Spleen (tissue), 11 donors: Measurements from ENCODE around the gene PLVAP. TPM values are rescaled to one million over a fixed set of nuclear protein-coding genes. Genes with fewer than 3 reads are reported as not detected.

ENCODE experiments used
- DNase-seq: peaks from one replicate; pipeline ENCODE4 v3.0.0-alpha.2; 2020
- H3K27ac ChIP-seq, 8 donors: fragments of 200-600 bp; sonication (generic) in 7 of 8; 1 replicate in 4 of 8; 2 replicates in 4 of 8; pipeline versions ENCODE4 v1.5.0 to v1.8.0; 2016 to 2021; ENCODE audit warnings: inconsistent platforms in 4 of 8, mild to moderate bottlenecking in 4 of 8, moderate library complexity in 1 of 8
- H3K27me3 ChIP-seq, 7 donors: fragments of 200-600 bp; sonication (generic) in 6 of 7; replicated peaks in 1 of 7; 1 replicate in 4 of 7; 2 replicates in 3 of 7; pipeline versions ENCODE4 v1.5.0 to v1.8.0; 2016 to 2021; ENCODE audit warnings: inconsistent platforms in 3 of 7, mild to moderate bottlenecking in 1 of 7
- H3K36me3 ChIP-seq, 6 donors: fragments of 200-600 bp; sonication (generic) in 5 of 6; 1 replicate in 4 of 6; 2 replicates in 2 of 6; pipeline versions ENCODE4 v1.5.0 to v1.8.0; 2016 to 2021; ENCODE audit warnings: inconsistent platforms in 2 of 6
- H3K4me1 ChIP-seq, 6 donors: fragments of 200-600 bp; sonication (generic) in 5 of 6; 1 replicate in 3 of 6; 2 replicates in 3 of 6; pipeline versions ENCODE4 v1.5.0 to v1.8.0; 2016 to 2021; ENCODE audit warnings: inconsistent platforms in 3 of 6
- H3K4me3 ChIP-seq, 8 donors: fragments of 200-600 bp; sonication (generic) in 7 of 8; 1 replicate in 4 of 8; 2 replicates in 4 of 8; pipeline versions ENCODE4 v1.5.0 to v1.8.0; 2016 to 2021; ENCODE audit warnings: inconsistent platforms in 4 of 8, mild to moderate bottlenecking in 4 of 8, moderate library complexity in 2 of 8
- H3K9me3 ChIP-seq, 8 donors: fragments of 200-600 bp; sonication (generic) in 7 of 8; 1 replicate in 4 of 8; 2 replicates in 4 of 8; pipeline versions ENCODE4 v1.5.0 to v1.8.0; 2016 to 2021; ENCODE audit warnings: inconsistent platforms in 4 of 8
- POLR2A ChIP-seq, 3 donors: fragments of 450-650 bp; IDR thresholded peaks; one replicate each; pipeline ENCODE4 v1.5.1; 2017; ENCODE audit warnings: antibody characterized with exemption in 3 of 3, mild to moderate bottlenecking in 1 of 3
- POLR2AphosphoS5 ChIP-seq, 3 donors: sonication (generic); formaldehyde crosslinking; IDR thresholded peaks; one replicate each; pipeline ENCODE4 v1.5.1; 2017; ENCODE audit warnings: antibody characterized with exemption in 3 of 3
- WGBS, 5 donors: extraction: QIAGEN DNeasy Blood & Tissue Kit in 3 of 5; methylation state at CpG; one replicate each; pipeline versions ENCODE4 v1.1.5 to v1.1.7; 2013 to 2018; 5-methylcytosine and 5-hydroxymethylcytosine counted together
- intact Hi-C: fragments of 100-400 bp; cut with DNase I; formaldehyde crosslinking; loops from one replicate; pipeline ENCODE4 v1.15.0; 2023; ENCODE audit warnings: low total_unique reads
- polyA plus RNA-seq, 3 donors: library from polyadenylated mRNA; stranded (reverse); fragments of 200-250 nt; gene quantifications; one replicate each; pipeline ENCODE4 v1.2.1, GENCODE V29; 2013
- total RNA-seq, 7 donors: library from RNA; depleted of rRNA in 3 of 7; stranded (reverse); fragments of >200 nt in 3 of 7; fragmentation: NEBNext Ultra II Directional in 4 of 7; extraction: Animal tissue kit (Norgen Biotek cat#: 25700) in 4 of 7; gene quantifications; one replicate each; pipeline versions ENCODE4 v1.1.0 to v1.2.1, GENCODE V29; 2016 to 2021
- TF ChIP-seq, protein P1 (sequence below), 11 experiments: fragments of 200-600 bp in 7 of 11; fragments of 450-650 bp in 4 of 11; sonication (generic) in 4 of 11; IDR thresholded peaks in 8 of 11; conservative IDR thresholded peaks in 3 of 11; 1 replicate in 7 of 11; 2 replicates in 4 of 11; pipeline versions ENCODE4 v1.4.0 to v1.8.0; 2016 to 2021; ENCODE audit warnings: antibody characterized with exemption in 11 of 11, inconsistent platforms in 4 of 11, mild to moderate bottlenecking in 1 of 11
- donor health status: healthy with polysubstance abuse.
- donor health status: DM: no; HTN: no; CAD: no; lungs with moderate emphysema.
- donor health status: DM: no; HTN: no; CAD: no.
- donor health status: Bipolar disorder and iron deficiency.
- donor health status: healthy.
- donor health status: DM: no; HTN: no; CAD: no.
- donor health status: DM: yes; HTN: yes; CAD: no.

Gene PLVAP
- total and polyA plus RNA-seq, 10 donors: 26.6 to 555 (median 266) TPM

DNA sequence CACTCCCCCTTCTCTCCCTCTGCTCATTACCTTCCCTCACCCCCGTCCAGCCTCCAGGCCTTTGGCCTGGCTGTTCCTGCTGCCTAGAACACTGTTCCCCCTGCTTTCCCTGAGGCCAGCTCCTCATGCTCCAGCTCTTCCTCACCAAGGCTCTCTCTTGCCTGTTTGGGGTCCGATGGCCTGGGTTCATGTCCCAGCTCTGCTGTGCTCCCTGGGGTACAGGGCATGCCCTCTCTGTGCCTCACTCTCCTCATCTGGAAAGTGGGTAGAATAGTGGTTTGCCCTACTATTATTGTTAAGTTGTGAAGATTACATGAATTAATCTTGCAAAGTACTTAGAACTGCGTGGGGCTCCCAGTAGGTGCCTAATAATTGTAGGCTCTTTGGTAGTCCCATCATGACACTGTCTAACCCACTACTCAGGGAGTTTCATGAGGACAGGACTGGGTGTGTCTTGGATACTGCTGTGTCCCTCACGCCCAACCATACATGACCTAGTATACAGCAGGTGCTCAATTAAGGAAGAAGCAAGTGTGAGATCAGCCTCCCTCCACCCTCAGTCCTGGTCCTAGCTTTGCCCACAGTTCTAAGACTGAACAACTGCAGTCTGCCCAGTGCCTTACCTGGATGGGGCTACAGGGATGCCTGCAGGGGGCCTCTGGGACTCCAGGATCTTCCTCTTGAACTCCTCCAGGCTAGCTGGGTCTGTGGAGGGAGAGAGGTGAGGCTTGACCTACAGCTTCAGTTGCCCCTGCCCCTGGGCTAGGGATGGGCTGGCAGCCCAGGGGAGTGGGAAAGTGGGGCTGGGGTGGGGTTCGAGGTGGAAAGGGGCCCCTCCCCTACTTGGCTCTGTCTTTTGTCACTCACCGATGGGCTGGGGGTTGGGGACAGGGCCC lies 17.0 kb downstream of the PLVAP start:
- H3K4me3 ChIP-seq: no peak overlapping the region
- TF ChIP-seq POLR2A (IDR thresholded peaks at IDR 0.05) (no peak), POLR2AphosphoS5 (IDR thresholded peaks at IDR 0.05) (no peak)
- TF ChIP-seq, protein P1, sequence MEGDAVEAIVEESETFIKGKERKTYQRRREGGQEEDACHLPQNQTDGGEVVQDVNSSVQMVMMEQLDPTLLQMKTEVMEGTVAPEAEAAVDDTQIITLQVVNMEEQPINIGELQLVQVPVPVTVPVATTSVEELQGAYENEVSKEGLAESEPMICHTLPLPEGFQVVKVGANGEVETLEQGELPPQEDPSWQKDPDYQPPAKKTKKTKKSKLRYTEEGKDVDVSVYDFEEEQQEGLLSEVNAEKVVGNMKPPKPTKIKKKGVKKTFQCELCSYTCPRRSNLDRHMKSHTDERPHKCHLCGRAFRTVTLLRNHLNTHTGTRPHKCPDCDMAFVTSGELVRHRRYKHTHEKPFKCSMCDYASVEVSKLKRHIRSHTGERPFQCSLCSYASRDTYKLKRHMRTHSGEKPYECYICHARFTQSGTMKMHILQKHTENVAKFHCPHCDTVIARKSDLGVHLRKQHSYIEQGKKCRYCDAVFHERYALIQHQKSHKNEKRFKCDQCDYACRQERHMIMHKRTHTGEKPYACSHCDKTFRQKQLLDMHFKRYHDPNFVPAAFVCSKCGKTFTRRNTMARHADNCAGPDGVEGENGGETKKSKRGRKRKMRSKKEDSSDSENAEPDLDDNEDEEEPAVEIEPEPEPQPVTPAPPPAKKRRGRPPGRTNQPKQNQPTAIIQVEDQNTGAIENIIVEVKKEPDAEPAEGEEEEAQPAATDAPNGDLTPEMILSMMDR (IDR thresholded peaks at IDR 0.05 in 8 of 11, conservative IDR thresholded peaks at IDR 0.05 in 3 of 11): no peak
- WGBS, 5 donors: 81 to 87% (median 83%) methylated on average over 5 to 6 of the region's 6 CpGs
- peaks cover 0 to 53% (median under 1%) of the 10 kb centered on the region in 6 donors for H3K36me3 ChIP-seq
- H3K9me3 ChIP-seq: no peaks in the 10 kb centered on the region
- intact Hi-C loops: no loop called here
- H3K27me3 ChIP-seq: peaks cover 0 to 3% (median 0%) of the 10 kb centered on the region in 7 donors
- peak overlapping the region in 4 of 8 donors; percentile 5 to 71 (median 59) for H3K27ac ChIP-seq
- DNase-seq: no peak
- H3K4me1 ChIP-seq: peaks cover 0 to 47% (median 17%) of the 10 kb centered on the region in 6 donors

DNA sequence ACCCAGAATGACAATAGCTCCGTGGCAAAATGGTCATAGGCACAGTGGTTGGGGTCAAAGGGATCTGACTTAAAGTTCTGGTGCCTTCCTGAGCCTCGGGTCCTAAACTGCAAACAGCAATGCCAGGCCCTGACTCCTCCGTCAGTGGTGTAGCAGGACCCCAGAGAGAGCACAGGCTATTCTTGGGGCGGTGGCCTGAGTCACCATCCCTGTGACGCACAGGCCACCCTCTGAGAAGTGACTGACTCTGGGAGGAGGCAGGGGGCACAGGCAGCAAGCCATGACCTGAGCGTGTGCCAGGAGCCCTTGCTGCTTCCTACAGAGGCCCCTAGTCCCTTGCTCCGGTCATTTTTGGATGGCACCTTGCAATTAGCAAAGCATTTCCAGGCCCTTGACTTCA lies 18.7 kb downstream of the PLVAP start:
- TF ChIP-seq POLR2AphosphoS5 (IDR thresholded peaks at IDR 0.05) (peak; percentile 61 to 79 (median 61)), POLR2A (IDR thresholded peaks at IDR 0.05) (no peak)
- TF ChIP-seq, protein P1 (IDR thresholded peaks at IDR 0.05 in 8 of 11, conservative IDR thresholded peaks at IDR 0.05 in 3 of 11): no peak
- no peaks in the 10 kb centered on the region for H3K9me3 ChIP-seq
- peaks cover 3 to 45% (median 21%) of the 10 kb centered on the region in 6 donors for H3K4me1 ChIP-seq
- H3K4me3 ChIP-seq: no peak overlapping the region
- no peaks in the 10 kb centered on the region for H3K27me3 ChIP-seq
- H3K36me3 ChIP-seq: peaks cover 0 to 44% (median 0%) of the 10 kb centered on the region in 6 donors
- H3K27ac ChIP-seq: peak overlapping the region in 6 of 8 donors; percentile 33 to 71 (median 54)
- WGBS, 5 donors: 64 to 78% (median 70%) methylated on average over 7 of the region's 7 CpGs
- peak; percentile 78 for DNase-seq
- intact Hi-C loops: no loop called here

DNA sequence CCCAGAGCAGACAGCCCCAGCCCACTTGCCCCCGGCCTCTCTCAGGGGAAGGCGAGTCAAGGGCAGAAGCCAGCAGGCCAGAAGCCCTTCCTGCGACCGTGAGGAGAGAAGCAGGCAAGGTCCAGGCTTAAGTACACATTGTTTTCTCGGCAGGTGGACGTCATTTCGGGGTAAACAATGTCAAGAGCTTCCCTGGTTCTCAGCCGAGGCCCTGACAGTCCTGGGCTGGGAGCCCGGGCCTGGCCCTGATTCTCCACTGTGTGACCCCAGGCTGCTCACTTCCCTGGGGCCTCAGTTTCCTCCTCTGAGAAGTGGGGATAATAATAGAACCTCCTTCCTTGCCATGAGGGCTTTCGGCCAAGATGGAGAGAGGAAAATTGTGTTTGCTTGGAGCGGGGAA lies 19.4 kb downstream of the PLVAP start:
- Histone ChIP-seq H3K4me1 (peaks cover 3 to 52% (median 27%) of the 10 kb centered on the region in 6 donors), H3K27me3 (peaks cover 0 to 7% (median 0%) of the 10 kb centered on the region in 7 donors), H3K36me3 (peaks cover 0 to 44% (median 0%) of the 10 kb centered on the region in 6 donors), H3K9me3 (no peaks in the 10 kb centered on the region), H3K4me3 (no peak overlapping the region), H3K27ac (peak overlapping the region in 5 of 8 donors; percentile 33 to 71 (median 55))
- peak; percentile 76 for DNase-seq
- TF ChIP-seq, protein P1 (IDR thresholded peaks at IDR 0.05 in 8 of 11, conservative IDR thresholded peaks at IDR 0.05 in 3 of 11): no peak
- TF ChIP-seq POLR2AphosphoS5 (IDR thresholded peaks at IDR 0.05) (peak; percentile 56 to 82 (median 78)), POLR2A (IDR thresholded peaks at IDR 0.05) (no peak)
- intact Hi-C loops: no loop called here
- 56 to 84% (median 72%) methylated on average over 11 of the region's 11 CpGs for WGBS, 5 donors
